ENCODE measurements around the gene ZNF385B. TPM values are rescaled to one million over a fixed set of nuclear protein-coding genes. Genes with fewer than 3 reads are reported as not detected.

Gene ZNF385B
- total RNA-seq, 2 experiments from 2014 or later: 113 to 178 TPM

DNA sequence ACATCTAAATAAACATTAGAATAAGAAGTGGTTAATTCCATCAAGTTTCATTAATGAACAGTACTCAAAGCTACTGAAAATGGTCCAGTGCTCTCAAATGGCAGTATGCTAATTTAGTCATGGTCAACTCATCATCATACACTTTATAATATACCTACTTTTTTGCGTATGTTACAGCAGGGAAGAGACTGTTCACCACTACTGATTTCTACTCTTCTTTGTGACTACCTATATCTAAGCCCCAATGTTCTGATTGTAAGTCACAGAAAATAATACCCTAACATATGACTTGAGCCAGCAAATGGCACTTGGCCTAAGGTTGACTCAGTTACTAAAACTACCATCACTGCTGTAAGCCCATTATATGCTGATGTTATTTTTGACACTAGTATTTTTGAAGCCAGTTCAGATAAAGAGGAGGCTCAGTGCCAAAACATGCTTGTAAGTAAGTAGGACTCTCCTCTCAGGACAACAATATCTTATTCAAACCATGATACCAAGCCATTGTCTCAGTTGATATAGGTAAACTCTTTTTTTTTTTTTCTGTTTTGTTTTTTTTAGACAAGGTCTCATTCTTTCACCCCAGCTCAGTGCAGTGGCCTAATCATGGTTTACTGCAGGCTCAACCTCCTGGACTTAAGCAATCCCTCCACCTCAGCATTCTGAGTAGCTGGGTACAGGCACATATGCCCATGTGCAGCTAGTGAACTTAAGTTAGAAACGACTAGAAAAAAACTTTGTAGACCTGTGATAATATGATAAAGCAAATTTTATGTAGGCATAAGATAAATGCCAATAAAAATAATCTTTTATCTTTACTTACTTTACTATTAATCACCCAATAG, 266.9 kb downstream of the ZNF385B start:
- peaks cover 14% of the 10 kb centered on the region; the same call in 1 of the 2 replicates for H3K36me3 ChIP-seq (ENCODE audit: insufficient read depth, low read length)
- no peak overlapping the region for H3K4me2 ChIP-seq (ENCODE audit: low read length)
- no peak for TF ChIP-seq CTCF (conservative IDR thresholded peaks at IDR 0.05; ENCODE audit: low read length)
- no peak for TF ChIP-seq EZH2phosphoT487 (IDR thresholded peaks at IDR 0.05; ENCODE audit: borderline replicate concordance, low read depth, low read length)
- H3K79me2 ChIP-seq (ENCODE audit: insufficient read depth, low read depth, low read length): no peaks in the 10 kb centered on the region
- intact Hi-C loops (cut with micrococcal nuclease; ENCODE audit: unreplicated experiment): no loop called here
- BruUV-seq (replicated peaks): no TSS peak
- CTCF ChIA-PET (ENCODE audit: unreplicated experiment): no interaction called here
- no peaks in the 10 kb centered on the region for H3K9me2 ChIP-seq (ENCODE audit: insufficient read depth, low read length)
- H3K27ac ChIP-seq (ENCODE audit: low read depth, low read length, poor library complexity, severe bottlenecking): no peak overlapping the region
- H3K9me3 ChIP-seq (ENCODE audit: low read length): no peaks in the 10 kb centered on the region
- H3K4me3 ChIP-seq (ENCODE audit: low read depth, low read length, poor library complexity, severe bottlenecking): no peak overlapping the region
- no peak for DNase-seq (ENCODE audit: low spot score)
- H2AFZ ChIP-seq (ENCODE audit: low read length): no peak overlapping the region
- H4K20me1 ChIP-seq (ENCODE audit: insufficient read depth, low read length): no peaks in the 10 kb centered on the region
- no peaks in the 10 kb centered on the region for H3K4me1 ChIP-seq (ENCODE audit: insufficient read depth, low read length, poor library complexity, severe bottlenecking)
- POLR2A ChIA-PET: no interaction called here

DNA sequence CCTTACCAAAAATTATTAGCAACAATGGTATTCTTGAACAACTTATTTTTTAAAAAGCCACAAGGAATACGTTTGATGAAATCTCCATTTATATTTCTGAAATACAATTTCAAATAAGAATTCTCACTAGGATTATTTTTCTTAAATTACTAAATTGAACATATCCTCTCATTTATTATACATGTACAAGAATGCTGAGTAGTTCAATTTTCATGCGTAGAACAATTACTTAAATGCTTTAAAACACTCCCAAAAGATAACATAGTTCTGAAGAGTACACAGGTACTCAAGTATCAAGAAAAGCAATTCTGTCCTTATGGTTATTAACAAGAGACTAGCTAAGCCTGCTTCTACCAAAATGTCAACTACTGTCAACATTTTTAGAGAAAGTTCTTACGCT, 268.1 kb downstream of the ZNF385B start:
- Histone ChIP-seq H3K4me1 (ENCODE audit: insufficient read depth, low read length, poor library complexity, severe bottlenecking) (no peaks in the 10 kb centered on the region), H2AFZ (ENCODE audit: low read length) (no peak overlapping the region), H3K4me3 (ENCODE audit: low read depth, low read length, poor library complexity, severe bottlenecking) (no peak overlapping the region), H3K36me3 (ENCODE audit: insufficient read depth, low read length) (peaks cover 13% of the 10 kb centered on the region; the same call in 1 of the 2 replicates), H3K79me2 (ENCODE audit: insufficient read depth, low read depth, low read length) (no peaks in the 10 kb centered on the region), H3K9me3 (ENCODE audit: low read length) (no peaks in the 10 kb centered on the region), H3K4me2 (ENCODE audit: low read length) (no peak overlapping the region), H4K20me1 (ENCODE audit: insufficient read depth, low read length) (no peaks in the 10 kb centered on the region), H3K27ac (ENCODE audit: low read depth, low read length, poor library complexity, severe bottlenecking) (no peak overlapping the region), H3K9me2 (ENCODE audit: insufficient read depth, low read length) (no peaks in the 10 kb centered on the region)
- no TSS peak for BruUV-seq (replicated peaks)
- intact Hi-C loops (cut with micrococcal nuclease; ENCODE audit: unreplicated experiment): no loop called here
- CTCF ChIA-PET (ENCODE audit: unreplicated experiment): no interaction called here
- no peak for DNase-seq (ENCODE audit: low spot score)
- TF ChIP-seq EZH2phosphoT487 (IDR thresholded peaks at IDR 0.05; ENCODE audit: borderline replicate concordance, low read depth, low read length): no peak
- no peak for TF ChIP-seq CTCF (conservative IDR thresholded peaks at IDR 0.05; ENCODE audit: low read length)
- POLR2A ChIA-PET: no interaction called here

Data from OCI-LY7 (cell line).